AG10803 (cell line): ENCODE measurements around the gene PIGH.

ENCODE experiments used
- DNase-seq: peaks from one replicate; pipeline ENCODE4 v3.0.0; 2010; ENCODE audit warnings: low read depth
- H3K4me3 ChIP-seq: 2 replicates; pipeline ENCODE4 v1.5.1; 2011; ENCODE audit warnings: mild to moderate bottlenecking, low read length, control low read depth
- CTCF ChIP-seq: conservative IDR thresholded peaks from 2 replicates; pipeline ENCODE4 v1.5.1; 2011; ENCODE audit warnings: mild to moderate bottlenecking, low read length, control low read depth, inconsistent platforms

PIGH gene

GRCh38 chr14:67541448-67542387 is 58.4 kb downstream of the PIGH start:
- no peak for TF ChIP-seq CTCF
- DNase-seq, result no peak
- H3K4me3 ChIP-seq, result no peak overlapping the region
